Measurements from ENCODE around the gene CCNF. TPM values are rescaled to one million over a fixed set of nuclear protein-coding genes. Genes with fewer than 3 reads are reported as not detected.

The CCNF gene
- total RNA-seq, 1 donor from 2014 or later: 0.43 TPM

DNA sequence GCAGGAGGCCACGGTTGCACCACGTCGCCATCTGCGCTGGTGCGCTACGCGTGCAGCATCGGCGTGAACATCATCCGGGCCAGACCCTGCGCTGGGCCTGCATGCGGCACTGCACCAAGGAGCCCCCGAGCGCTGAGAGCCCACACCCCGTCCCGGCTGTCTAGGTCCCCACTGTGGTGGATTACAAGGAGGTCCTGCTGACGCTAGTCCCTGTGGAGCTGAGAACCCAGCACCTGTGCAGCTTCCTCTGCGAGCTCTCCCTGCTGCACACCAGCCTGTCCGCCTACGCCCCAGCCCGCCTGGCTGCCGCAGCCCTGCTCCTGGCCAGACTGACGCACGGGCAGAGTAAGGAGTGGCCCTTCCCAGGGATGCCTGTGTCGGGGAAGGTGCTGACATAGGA is 19.9 kb downstream of the CCNF start:
- H3K36me3 ChIP-seq: peaks cover 0 to 5% of the 10 kb centered on the region in 2 donors
- no peaks in the 10 kb centered on the region for H3K4me1 ChIP-seq
- TF ChIP-seq, protein P1, sequence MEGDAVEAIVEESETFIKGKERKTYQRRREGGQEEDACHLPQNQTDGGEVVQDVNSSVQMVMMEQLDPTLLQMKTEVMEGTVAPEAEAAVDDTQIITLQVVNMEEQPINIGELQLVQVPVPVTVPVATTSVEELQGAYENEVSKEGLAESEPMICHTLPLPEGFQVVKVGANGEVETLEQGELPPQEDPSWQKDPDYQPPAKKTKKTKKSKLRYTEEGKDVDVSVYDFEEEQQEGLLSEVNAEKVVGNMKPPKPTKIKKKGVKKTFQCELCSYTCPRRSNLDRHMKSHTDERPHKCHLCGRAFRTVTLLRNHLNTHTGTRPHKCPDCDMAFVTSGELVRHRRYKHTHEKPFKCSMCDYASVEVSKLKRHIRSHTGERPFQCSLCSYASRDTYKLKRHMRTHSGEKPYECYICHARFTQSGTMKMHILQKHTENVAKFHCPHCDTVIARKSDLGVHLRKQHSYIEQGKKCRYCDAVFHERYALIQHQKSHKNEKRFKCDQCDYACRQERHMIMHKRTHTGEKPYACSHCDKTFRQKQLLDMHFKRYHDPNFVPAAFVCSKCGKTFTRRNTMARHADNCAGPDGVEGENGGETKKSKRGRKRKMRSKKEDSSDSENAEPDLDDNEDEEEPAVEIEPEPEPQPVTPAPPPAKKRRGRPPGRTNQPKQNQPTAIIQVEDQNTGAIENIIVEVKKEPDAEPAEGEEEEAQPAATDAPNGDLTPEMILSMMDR (IDR thresholded peaks at IDR 0.05): no peak
- H3K4me3 ChIP-seq: no peak overlapping the region
- no peak for DNase-seq (ENCODE audit: low spot score in 2 of 2)
- no peaks in the 10 kb centered on the region for H3K27me3 ChIP-seq
- no peak overlapping the region for H3K27ac ChIP-seq
- intact Hi-C loops (cut with DNase I): no loop called here
- no peaks in the 10 kb centered on the region for H3K9me3 ChIP-seq

DNA sequence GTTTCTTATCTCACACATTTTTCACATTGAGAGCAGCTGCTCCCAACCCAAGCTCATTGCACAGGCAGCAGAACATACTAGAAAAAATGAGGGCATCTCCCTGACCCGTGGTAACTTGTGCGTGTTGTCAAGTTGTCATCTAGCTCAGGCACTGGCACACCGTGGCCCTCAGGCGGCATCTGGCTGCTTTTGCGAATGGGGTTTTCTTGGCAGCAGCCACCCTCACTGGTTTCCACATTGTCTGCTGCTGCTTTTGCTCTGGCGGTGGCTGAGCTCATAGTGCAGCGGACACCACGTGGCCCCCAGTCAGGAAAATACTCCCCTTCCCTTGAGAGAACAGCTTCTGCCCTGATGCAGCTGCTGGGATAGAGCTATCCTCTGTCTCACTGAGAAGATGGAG is 21.3 kb downstream of the CCNF start:
- Histone ChIP-seq H3K4me3 (no peak overlapping the region), H3K36me3 (no peaks in the 10 kb centered on the region), H3K9me3 (no peaks in the 10 kb centered on the region), H3K27me3 (no peaks in the 10 kb centered on the region), H3K4me1 (no peaks in the 10 kb centered on the region), H3K27ac (no peak overlapping the region)
- intact Hi-C loops (cut with DNase I): no loop called here
- TF ChIP-seq, protein P1 (IDR thresholded peaks at IDR 0.05): no peak
- DNase-seq (ENCODE audit: low spot score in 2 of 2): no peak

DNA sequence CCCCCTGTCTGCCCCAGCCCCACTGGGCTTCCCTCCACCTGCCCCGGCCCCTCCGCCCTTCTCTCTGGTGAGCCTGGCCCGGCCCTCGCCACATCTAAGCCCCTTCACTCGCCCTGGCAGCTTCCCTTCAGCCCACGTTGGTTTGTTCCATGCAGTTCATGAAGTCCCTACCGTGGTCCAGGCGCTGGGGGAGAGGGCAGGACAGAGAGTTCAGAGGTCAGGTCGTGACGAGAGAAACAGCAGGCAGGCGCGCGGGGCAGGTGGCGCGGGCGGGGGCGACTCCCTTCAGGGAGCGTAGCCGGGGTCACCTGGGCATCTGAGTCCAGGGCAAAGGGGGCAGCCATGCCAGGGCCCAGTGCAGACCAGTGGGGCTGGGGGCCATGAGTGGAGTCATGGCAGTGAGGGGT is 21.7 kb downstream of the CCNF start:
- Histone ChIP-seq H3K27me3 (no peaks in the 10 kb centered on the region), H3K36me3 (no peaks in the 10 kb centered on the region), H3K4me3 (no peak overlapping the region), H3K9me3 (no peaks in the 10 kb centered on the region), H3K4me1 (no peaks in the 10 kb centered on the region), H3K27ac (no peak overlapping the region)
- intact Hi-C loops (cut with DNase I): no loop called here
- no peak for DNase-seq (ENCODE audit: low spot score in 2 of 2)
- TF ChIP-seq, protein P1 (IDR thresholded peaks at IDR 0.05): no peak

DNA sequence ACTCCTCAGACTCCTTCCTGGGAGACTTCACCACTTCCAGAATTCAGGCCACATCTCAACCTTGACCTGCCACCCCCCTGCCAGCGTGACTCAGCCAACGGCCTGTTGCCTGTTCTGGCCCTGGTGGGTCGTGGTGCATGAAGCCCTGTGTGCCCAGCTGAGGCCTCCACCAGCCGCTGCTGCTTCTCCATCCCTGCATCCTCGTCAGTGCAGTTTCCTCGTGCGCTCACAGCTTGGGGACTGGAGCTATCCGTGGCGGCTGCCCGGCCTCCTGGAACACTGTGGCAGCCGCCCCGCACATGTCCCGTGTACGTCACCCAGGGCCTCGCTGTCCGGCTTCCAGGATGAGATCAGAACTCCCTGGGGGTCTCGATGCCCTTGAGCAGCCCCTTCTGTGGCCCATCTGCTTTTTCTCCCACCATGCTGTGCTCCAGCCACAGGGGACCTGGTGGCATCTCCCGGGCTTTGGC is 22.6 kb downstream of the CCNF start:
- no peak overlapping the region for H3K27ac ChIP-seq
- no peaks in the 10 kb centered on the region for H3K27me3 ChIP-seq
- no peak for DNase-seq (ENCODE audit: low spot score in 2 of 2)
- TF ChIP-seq, protein P1 (IDR thresholded peaks at IDR 0.05): no peak
- no peaks in the 10 kb centered on the region for H3K36me3 ChIP-seq
- H3K4me1 ChIP-seq: no peaks in the 10 kb centered on the region
- no peaks in the 10 kb centered on the region for H3K9me3 ChIP-seq
- intact Hi-C loops (cut with DNase I): no loop called here
- H3K4me3 ChIP-seq: no peak overlapping the region

DNA sequence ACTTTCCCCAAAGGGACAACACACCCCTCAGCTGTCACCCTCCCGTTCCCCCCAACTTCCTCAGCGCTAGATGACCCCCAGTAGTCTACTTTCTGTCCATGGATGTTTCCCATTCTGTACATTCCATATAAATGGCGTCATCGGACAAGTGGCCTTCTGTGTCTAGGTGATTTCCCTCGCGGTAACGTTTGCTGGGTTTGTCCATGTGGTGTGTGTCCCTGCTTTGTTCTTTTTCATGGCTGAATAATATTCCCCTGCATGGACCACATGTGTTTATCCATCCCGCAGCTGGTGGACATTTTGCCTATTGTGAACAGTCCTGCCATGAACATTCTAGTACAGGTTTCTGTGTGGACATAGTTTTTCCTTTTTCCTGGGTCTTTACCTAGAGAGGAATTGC is 23.4 kb downstream of the CCNF start:
- H3K27me3 ChIP-seq: no peaks in the 10 kb centered on the region
- H3K27ac ChIP-seq: no peak overlapping the region
- H3K9me3 ChIP-seq: no peaks in the 10 kb centered on the region
- no peak overlapping the region for H3K4me3 ChIP-seq
- H3K4me1 ChIP-seq: no peaks in the 10 kb centered on the region
- intact Hi-C loops (cut with DNase I): no loop called here
- TF ChIP-seq, protein P1 (IDR thresholded peaks at IDR 0.05): no peak
- no peak for DNase-seq (ENCODE audit: low spot score in 2 of 2)
- H3K36me3 ChIP-seq: no peaks in the 10 kb centered on the region

Data from ascending aorta (tissue), 2 donors.